ENCODE results near the gene RELT. TPM values are rescaled to one million over a fixed set of nuclear protein-coding genes. Genes with fewer than 3 reads are reported as not detected.

Gene RELT
- total and polyA plus RNA-seq, 8 donors = 1.2 to 18.7 (median 1.9) TPM; not detected in 2

DNA sequence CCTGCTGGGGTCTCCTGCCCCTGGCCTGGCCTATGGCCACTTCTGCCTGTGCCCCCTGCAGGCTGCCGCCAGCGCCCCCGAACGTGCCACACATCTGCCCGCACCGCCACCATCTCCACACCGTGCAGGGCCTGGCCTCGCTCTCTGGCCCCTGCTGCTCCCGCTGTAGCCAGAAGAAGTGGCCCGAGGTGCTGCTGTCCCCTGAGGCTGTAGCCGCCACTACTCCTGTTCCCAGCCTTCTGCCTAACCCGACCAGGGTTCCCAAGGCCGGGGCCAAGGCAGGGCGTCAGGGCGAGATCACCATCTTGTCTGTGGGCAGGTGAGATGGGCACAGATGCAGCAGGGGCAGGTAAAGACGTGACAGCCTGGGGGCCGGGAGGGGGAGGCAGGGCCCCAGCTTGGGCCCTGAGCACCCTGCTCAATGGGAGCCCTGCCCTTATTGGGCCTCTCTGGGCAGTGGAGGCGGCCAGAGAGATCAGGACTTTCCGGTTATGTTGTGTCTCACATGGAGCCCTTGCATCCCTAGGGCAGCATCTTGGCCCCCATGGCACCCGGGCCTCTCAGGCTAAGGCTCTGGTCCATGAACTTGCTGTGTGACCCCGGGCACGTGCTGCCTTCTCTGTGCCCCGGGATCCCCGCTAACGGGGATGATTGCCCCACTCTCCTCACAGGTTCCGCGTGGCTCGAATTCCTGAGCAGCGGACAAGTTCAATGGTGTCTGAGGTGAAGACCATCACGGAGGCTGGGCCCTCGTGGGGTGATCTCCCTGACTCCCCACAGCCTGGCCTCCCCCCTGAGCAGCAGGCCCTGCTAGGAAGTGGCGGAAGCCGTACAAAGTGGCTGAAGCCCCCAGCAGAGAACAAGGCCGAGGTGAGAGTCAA lies 18.5 kb downstream of the RELT start:
- WGBS, 5 donors = 91 to 96% (median 95%) methylated on average over 26 to 34 of the region's 34 CpGs
- DNase-seq = no peak
- H3K36me3 ChIP-seq = peaks cover 0 to 52% (median 3%) of the 10 kb centered on the region in 4 donors
- H3K27me3 ChIP-seq = no peaks in the 10 kb centered on the region
- no peaks in the 10 kb centered on the region for H3K9me3 ChIP-seq
- no peak overlapping the region for H3K27ac ChIP-seq
- H3K4me1 ChIP-seq = peaks cover 0 to 11% (median 0%) of the 10 kb centered on the region in 4 donors
- no peak overlapping the region for H3K4me3 ChIP-seq
- TF ChIP-seq POLR2AphosphoS5 (IDR thresholded peaks at IDR 0.05) (no peak), POLR2A (IDR thresholded peaks at IDR 0.05) (no peak), EP300 (IDR thresholded peaks at IDR 0.05) (no peak)
- TF ChIP-seq, protein P1, sequence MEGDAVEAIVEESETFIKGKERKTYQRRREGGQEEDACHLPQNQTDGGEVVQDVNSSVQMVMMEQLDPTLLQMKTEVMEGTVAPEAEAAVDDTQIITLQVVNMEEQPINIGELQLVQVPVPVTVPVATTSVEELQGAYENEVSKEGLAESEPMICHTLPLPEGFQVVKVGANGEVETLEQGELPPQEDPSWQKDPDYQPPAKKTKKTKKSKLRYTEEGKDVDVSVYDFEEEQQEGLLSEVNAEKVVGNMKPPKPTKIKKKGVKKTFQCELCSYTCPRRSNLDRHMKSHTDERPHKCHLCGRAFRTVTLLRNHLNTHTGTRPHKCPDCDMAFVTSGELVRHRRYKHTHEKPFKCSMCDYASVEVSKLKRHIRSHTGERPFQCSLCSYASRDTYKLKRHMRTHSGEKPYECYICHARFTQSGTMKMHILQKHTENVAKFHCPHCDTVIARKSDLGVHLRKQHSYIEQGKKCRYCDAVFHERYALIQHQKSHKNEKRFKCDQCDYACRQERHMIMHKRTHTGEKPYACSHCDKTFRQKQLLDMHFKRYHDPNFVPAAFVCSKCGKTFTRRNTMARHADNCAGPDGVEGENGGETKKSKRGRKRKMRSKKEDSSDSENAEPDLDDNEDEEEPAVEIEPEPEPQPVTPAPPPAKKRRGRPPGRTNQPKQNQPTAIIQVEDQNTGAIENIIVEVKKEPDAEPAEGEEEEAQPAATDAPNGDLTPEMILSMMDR (IDR thresholded peaks at IDR 0.05) = no peak
- intact Hi-C loops (cut with DNase I; ENCODE audit: low total_unique reads) = loop anchor here (5.0 to 10.0 kb wide), 2 partner anchors 42 to 100 kb away; no protein-coding TSS in a partner anchor

DNA sequence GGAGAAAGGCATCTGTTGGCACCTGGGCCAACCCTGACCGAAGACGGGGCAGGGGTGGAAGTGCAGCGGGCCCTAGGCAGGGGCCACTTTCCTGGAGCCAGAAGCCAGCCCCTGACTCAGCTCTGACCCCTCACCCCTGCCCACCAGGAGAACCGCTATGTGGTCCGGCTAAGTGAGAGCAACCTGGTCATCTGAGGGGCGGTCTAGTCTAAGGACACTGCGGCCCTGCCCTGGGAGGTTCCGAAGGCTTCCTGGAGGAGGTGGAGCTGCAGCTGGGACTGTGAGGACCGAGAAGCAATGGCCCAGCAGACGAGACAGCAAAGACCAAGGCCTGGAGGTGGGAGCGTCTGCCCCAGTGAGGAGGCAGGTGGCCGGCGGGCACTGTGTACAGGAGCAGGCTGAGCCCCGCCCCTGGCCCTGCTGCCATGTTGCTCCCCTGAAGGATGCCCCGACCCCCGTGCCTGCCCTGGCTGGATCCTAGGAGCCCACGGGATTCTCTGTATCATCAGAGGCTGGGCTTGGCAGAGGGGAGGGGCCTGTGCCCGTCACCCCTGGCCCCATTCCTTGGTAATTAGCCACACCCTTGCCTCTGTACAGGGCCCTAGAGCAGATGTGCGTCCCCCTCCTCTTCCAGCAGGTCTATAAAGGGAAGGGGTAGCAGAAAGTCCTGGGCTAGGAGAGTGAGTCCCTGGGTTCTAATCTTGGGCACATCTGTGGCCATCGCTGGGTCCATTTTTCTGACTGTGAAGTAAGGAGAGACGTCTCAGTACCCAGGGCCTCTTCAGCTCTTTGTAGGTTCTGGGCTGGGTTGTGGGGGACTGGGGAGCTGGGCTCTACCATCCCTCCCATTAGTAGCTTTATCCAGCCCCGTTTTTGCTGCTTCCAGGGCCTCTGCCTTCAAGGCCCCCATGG lies 19.4 kb downstream of the RELT start:
- H3K4me1 ChIP-seq = peaks cover 0 to 11% (median 0%) of the 10 kb centered on the region in 4 donors
- TF ChIP-seq POLR2A (IDR thresholded peaks at IDR 0.05) (no peak), EP300 (IDR thresholded peaks at IDR 0.05) (no peak), POLR2AphosphoS5 (IDR thresholded peaks at IDR 0.05) (no peak)
- TF ChIP-seq, protein P1 (IDR thresholded peaks at IDR 0.05) = no peak
- H3K36me3 ChIP-seq = peaks cover 0 to 52% (median 3%) of the 10 kb centered on the region in 4 donors
- no peaks in the 10 kb centered on the region for H3K9me3 ChIP-seq
- H3K27ac ChIP-seq = no peak overlapping the region
- DNase-seq = no peak
- no peaks in the 10 kb centered on the region for H3K27me3 ChIP-seq
- no peak overlapping the region for H3K4me3 ChIP-seq
- intact Hi-C loops (cut with DNase I; ENCODE audit: low total_unique reads) = loop anchor here (10.0 kb wide), 1 partner anchor 101 kb away; no protein-coding TSS in a partner anchor
- 73 to 84% (median 78%) methylated on average over 19 to 22 of the region's 22 CpGs for WGBS, 5 donors

DNA sequence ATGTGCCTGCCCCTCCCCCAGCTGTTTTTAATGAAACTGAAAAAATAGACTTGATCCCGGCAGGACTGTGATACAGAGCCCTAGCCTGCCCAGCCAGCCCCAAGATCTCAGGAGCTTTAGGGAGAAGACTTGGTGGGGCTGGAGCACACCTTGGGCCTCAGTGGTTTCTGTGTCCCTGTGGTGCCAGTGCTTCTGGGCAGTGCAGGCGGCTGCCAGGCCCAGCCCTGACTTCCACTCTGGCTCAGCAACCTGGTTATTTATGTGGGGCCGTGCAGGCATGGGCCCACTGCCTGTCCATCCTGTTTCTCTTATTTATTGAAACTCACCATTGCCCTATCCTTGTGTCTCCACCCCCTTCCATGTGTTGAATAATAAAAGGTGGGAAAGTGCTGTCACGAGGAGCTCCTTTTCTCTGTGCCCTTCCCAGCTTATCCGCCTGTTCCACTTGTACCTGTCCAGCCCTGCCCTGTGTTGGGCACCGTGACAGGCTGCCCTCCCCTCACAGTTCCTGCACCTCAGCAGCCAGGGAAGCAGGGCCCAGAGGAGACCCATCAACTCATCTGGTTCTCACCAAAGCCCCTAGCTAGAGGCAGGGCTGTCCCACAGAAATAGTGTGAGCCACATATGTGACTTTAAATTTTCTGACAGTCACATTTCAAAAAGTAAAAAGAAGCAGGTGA lies 20.2 kb downstream of the RELT start:
- H3K4me3 ChIP-seq = no peak overlapping the region
- H3K27me3 ChIP-seq = no peaks in the 10 kb centered on the region
- WGBS, 5 donors = 55 to 71% (median 67%) methylated on average over 6 of the region's 6 CpGs
- no peak overlapping the region for H3K27ac ChIP-seq
- peaks cover 0 to 53% (median 3%) of the 10 kb centered on the region in 4 donors for H3K36me3 ChIP-seq
- TF ChIP-seq, protein P1 (IDR thresholded peaks at IDR 0.05) = no peak
- TF ChIP-seq POLR2AphosphoS5 (IDR thresholded peaks at IDR 0.05) = no peak
- no peak for TF ChIP-seq EP300 (IDR thresholded peaks at IDR 0.05)
- no peak for TF ChIP-seq POLR2A (IDR thresholded peaks at IDR 0.05)
- peaks cover 0 to 11% (median 0%) of the 10 kb centered on the region in 4 donors for H3K4me1 ChIP-seq
- intact Hi-C loops (cut with DNase I; ENCODE audit: low total_unique reads) = loop anchor here (10.0 kb wide), 1 partner anchor 102 kb away; no protein-coding TSS in a partner anchor
- H3K9me3 ChIP-seq = no peaks in the 10 kb centered on the region
- DNase-seq = no peak
